ENCODE results near the gene DACT1.

DACT1 gene

DNA sequence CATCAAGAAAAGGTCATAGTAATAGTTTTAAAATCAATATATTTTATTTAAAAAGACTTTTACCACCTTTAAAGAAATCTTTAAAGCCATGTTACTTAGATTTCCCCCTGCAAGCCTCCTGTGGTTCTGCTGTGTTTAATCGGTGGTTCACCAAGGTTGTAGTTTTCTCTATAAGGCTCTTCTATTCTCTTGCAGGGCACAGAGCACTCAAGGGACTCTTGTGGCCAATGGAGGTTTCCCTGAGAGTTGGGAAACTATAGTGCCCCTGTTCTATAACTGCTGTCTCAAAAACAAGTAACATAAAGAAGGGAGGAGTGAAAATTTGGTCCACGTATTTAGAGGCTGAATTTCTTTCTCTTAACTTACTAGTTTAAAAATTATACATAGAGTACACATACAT, 25.0 kb downstream of the DACT1 start:
- Histone ChIP-seq H3K4me3 (ENCODE audit: insufficient read depth, low read depth, low read length, poor library complexity, severe bottlenecking) (no peak overlapping the region), H3K9me3 (ENCODE audit: control insufficient read depth, low read length) (no peaks in the 10 kb centered on the region), H3K27me3 (replicated peaks; ENCODE audit: control insufficient read depth, insufficient read depth, low read length, poor library complexity, severe bottlenecking) (no peaks in the 10 kb centered on the region), H3K27ac (ENCODE audit: insufficient read depth, low read length, poor library complexity, severe bottlenecking) (no peak overlapping the region), H3K4me1 (ENCODE audit: control insufficient read depth, insufficient read depth, low read length, poor library complexity, severe bottlenecking) (no peaks in the 10 kb centered on the region), H3K36me3 (ENCODE audit: control insufficient read depth, insufficient read depth, low read length) (no peaks in the 10 kb centered on the region)
- DNase-seq, result no peak

DNA sequence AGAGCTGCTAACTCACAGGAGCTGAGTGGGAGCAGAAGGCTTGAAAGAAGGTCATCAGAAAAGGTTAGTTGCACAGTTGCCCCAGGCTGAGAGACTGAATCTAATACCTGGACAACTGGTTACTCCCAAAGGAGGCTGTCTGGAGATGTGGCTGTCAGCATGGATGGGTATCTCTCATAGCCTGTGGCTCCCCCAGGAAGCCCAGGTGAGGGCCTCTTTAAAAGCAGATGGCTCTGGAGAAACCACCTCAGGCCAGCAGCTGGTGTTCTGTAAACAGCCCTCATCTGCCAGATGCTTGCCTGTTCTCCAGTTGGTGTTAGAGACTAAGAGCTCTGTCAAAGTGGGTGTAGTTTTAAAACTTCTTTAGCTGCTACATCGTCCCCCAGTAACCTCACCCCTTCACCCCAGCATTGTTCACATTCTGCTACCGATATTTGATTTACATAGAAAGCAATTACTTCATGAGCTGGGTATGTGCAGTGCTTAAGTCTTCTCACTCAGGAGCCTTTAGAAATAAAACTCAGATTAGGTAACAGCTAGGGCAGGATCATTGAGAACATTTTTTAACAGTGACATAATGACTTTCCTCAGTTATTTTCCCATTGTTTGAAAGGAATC, 25.8 kb downstream of the DACT1 start:
- Histone ChIP-seq H3K4me3 (ENCODE audit: insufficient read depth, low read depth, low read length, poor library complexity, severe bottlenecking) (no peak overlapping the region), H3K36me3 (ENCODE audit: control insufficient read depth, insufficient read depth, low read length) (no peaks in the 10 kb centered on the region), H3K9me3 (ENCODE audit: control insufficient read depth, low read length) (no peaks in the 10 kb centered on the region), H3K27ac (ENCODE audit: insufficient read depth, low read length, poor library complexity, severe bottlenecking) (no peak overlapping the region), H3K27me3 (replicated peaks; ENCODE audit: control insufficient read depth, insufficient read depth, low read length, poor library complexity, severe bottlenecking) (no peaks in the 10 kb centered on the region), H3K4me1 (ENCODE audit: control insufficient read depth, insufficient read depth, low read length, poor library complexity, severe bottlenecking) (no peaks in the 10 kb centered on the region)
- DNase-seq, result no peak

GRCh38 chr14:58665773-58666500, 28.2 kb downstream of the DACT1 start:
- Histone ChIP-seq H3K4me1 (ENCODE audit: control insufficient read depth, insufficient read depth, low read length, poor library complexity, severe bottlenecking) (no peaks in the 10 kb centered on the region), H3K9me3 (ENCODE audit: control insufficient read depth, low read length) (no peaks in the 10 kb centered on the region), H3K27me3 (replicated peaks; ENCODE audit: control insufficient read depth, insufficient read depth, low read length, poor library complexity, severe bottlenecking) (no peaks in the 10 kb centered on the region), H3K4me3 (ENCODE audit: insufficient read depth, low read depth, low read length, poor library complexity, severe bottlenecking) (no peak overlapping the region), H3K27ac (ENCODE audit: insufficient read depth, low read length, poor library complexity, severe bottlenecking) (no peak overlapping the region), H3K36me3 (ENCODE audit: control insufficient read depth, insufficient read depth, low read length) (no peaks in the 10 kb centered on the region)
- DNase-seq, result no peak

DNA sequence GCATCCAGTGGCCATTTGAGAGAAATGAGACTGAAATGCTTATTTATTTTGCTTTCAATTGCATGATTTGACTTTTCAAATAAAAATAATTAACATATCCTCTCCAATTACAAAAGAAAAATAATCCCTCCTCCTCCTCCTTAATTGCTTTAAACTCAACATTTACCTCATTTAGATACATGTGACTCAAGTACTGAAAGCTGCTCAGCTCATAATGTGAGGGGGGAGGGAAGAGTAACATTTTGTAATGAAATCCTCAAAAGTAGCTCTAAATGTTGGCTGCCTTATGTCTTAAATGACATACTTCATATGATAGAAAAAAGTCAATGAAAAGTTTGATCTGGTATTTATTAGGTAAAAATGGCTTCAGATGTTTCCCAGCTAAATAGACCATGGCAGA, 29.0 kb downstream of the DACT1 start:
- H3K9me3 ChIP-seq (ENCODE audit: control insufficient read depth, low read length), result no peaks in the 10 kb centered on the region
- no peaks in the 10 kb centered on the region for H3K36me3 ChIP-seq (ENCODE audit: control insufficient read depth, insufficient read depth, low read length)
- H3K4me1 ChIP-seq (ENCODE audit: control insufficient read depth, insufficient read depth, low read length, poor library complexity, severe bottlenecking), result no peaks in the 10 kb centered on the region
- H3K27me3 ChIP-seq (replicated peaks; ENCODE audit: control insufficient read depth, insufficient read depth, low read length, poor library complexity, severe bottlenecking), result no peaks in the 10 kb centered on the region
- no peak for DNase-seq
- H3K27ac ChIP-seq (ENCODE audit: insufficient read depth, low read length, poor library complexity, severe bottlenecking), result no peak overlapping the region
- H3K4me3 ChIP-seq (ENCODE audit: insufficient read depth, low read depth, low read length, poor library complexity, severe bottlenecking), result no peak overlapping the region

DNA sequence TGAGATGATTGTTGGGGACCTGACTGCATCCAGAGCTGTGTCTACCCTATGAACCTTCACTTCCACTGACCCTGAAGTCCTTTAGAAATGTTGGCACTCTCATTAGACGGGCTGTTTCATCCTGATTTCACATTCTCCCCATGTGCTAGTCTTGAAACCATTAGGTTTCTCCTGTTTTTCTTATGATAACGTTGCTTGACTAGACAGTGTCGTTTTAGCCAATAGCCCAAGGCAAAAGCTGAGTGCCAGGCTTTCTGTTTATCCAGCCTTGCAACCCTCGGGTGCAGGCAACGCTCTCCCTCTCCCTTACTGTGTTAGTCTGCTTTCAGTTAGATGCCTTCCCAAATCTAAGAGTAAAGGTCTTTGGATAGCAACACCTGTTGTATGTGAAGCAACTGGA, 30.1 kb downstream of the DACT1 start:
- Histone ChIP-seq H3K27me3 (replicated peaks; ENCODE audit: control insufficient read depth, insufficient read depth, low read length, poor library complexity, severe bottlenecking) (no peaks in the 10 kb centered on the region), H3K36me3 (ENCODE audit: control insufficient read depth, insufficient read depth, low read length) (no peaks in the 10 kb centered on the region), H3K4me1 (ENCODE audit: control insufficient read depth, insufficient read depth, low read length, poor library complexity, severe bottlenecking) (no peaks in the 10 kb centered on the region), H3K4me3 (ENCODE audit: insufficient read depth, low read depth, low read length, poor library complexity, severe bottlenecking) (no peak overlapping the region), H3K9me3 (ENCODE audit: control insufficient read depth, low read length) (no peaks in the 10 kb centered on the region), H3K27ac (ENCODE audit: insufficient read depth, low read length, poor library complexity, severe bottlenecking) (no peak overlapping the region)
- no peak for DNase-seq

DNA sequence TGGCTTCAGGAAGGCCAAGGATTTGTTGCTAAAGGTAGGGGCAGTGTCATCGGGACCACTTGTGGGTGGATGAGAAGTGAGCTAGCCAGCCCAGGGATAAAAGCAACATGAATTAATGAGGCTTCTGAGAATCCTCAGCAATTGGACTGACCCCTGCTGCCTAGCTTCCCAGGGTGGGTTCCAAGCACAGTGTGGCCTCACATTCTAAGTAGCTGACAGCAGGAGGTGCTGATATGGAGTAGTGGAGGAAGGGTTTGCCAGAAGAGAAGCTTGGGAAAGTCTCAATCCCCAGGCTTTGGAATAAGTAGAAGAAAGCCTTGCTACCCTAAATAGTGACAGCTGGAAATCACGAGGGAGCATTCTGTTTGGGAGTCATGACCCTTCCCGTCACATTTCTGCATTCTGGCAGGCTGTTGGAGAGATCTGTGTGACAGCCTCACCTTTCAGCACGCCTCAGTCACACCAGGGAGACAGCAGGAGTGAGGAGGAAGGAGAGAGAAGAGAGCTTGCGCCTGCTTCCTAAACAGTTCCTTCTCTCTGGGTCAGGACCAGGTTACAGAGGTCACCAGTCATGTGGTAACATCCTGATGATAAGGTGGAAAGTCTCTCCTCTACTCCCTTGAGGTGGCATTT, 31.2 kb downstream of the DACT1 start:
- Histone ChIP-seq H3K36me3 (ENCODE audit: control insufficient read depth, insufficient read depth, low read length) (no peaks in the 10 kb centered on the region), H3K27ac (ENCODE audit: insufficient read depth, low read length, poor library complexity, severe bottlenecking) (no peak overlapping the region), H3K4me3 (ENCODE audit: insufficient read depth, low read depth, low read length, poor library complexity, severe bottlenecking) (no peak overlapping the region), H3K9me3 (ENCODE audit: control insufficient read depth, low read length) (no peaks in the 10 kb centered on the region), H3K27me3 (replicated peaks; ENCODE audit: control insufficient read depth, insufficient read depth, low read length, poor library complexity, severe bottlenecking) (no peaks in the 10 kb centered on the region), H3K4me1 (ENCODE audit: control insufficient read depth, insufficient read depth, low read length, poor library complexity, severe bottlenecking) (no peaks in the 10 kb centered on the region)
- DNase-seq, result no peak

GRCh38 chr14:58669556-58670200, 31.9 kb downstream of the DACT1 start:
- Histone ChIP-seq H3K4me3 (ENCODE audit: insufficient read depth, low read depth, low read length, poor library complexity, severe bottlenecking) (no peak overlapping the region), H3K36me3 (ENCODE audit: control insufficient read depth, insufficient read depth, low read length) (no peaks in the 10 kb centered on the region), H3K27me3 (replicated peaks; ENCODE audit: control insufficient read depth, insufficient read depth, low read length, poor library complexity, severe bottlenecking) (no peaks in the 10 kb centered on the region), H3K4me1 (ENCODE audit: control insufficient read depth, insufficient read depth, low read length, poor library complexity, severe bottlenecking) (no peaks in the 10 kb centered on the region), H3K27ac (ENCODE audit: insufficient read depth, low read length, poor library complexity, severe bottlenecking) (no peak overlapping the region), H3K9me3 (ENCODE audit: control insufficient read depth, low read length) (no peaks in the 10 kb centered on the region)
- no peak for DNase-seq

- Histone ChIP-seq H3K27me3 (replicated peaks; ENCODE audit: control insufficient read depth, insufficient read depth, low read length, poor library complexity, severe bottlenecking) (no peaks in the 10 kb centered on the region), H3K9me3 (ENCODE audit: control insufficient read depth, low read length) (no peaks in the 10 kb centered on the region)
Measured at GRCh38 chr14:58671024-58671423, 33.3 kb downstream of the DACT1 start.

GRCh38 chr14:58671436-58671835, 33.7 kb downstream of the DACT1 start:
- Histone ChIP-seq H3K27me3 (replicated peaks; ENCODE audit: control insufficient read depth, insufficient read depth, low read length, poor library complexity, severe bottlenecking) (no peaks in the 10 kb centered on the region), H3K27ac (ENCODE audit: insufficient read depth, low read length, poor library complexity, severe bottlenecking) (no peak overlapping the region), H3K9me3 (ENCODE audit: control insufficient read depth, low read length) (no peaks in the 10 kb centered on the region), H3K36me3 (ENCODE audit: control insufficient read depth, insufficient read depth, low read length) (no peaks in the 10 kb centered on the region), H3K4me1 (ENCODE audit: control insufficient read depth, insufficient read depth, low read length, poor library complexity, severe bottlenecking) (no peaks in the 10 kb centered on the region), H3K4me3 (ENCODE audit: insufficient read depth, low read depth, low read length, poor library complexity, severe bottlenecking) (no peak overlapping the region)
- DNase-seq, result no peak

More at GRCh38 chr14:58671024-58671423, 33.3 kb downstream of the DACT1 start:
- no peaks in the 10 kb centered on the region for H3K36me3 ChIP-seq (ENCODE audit: control insufficient read depth, insufficient read depth, low read length)
- H3K4me1 ChIP-seq (ENCODE audit: control insufficient read depth, insufficient read depth, low read length, poor library complexity, severe bottlenecking), result no peaks in the 10 kb centered on the region
- no peak overlapping the region for H3K4me3 ChIP-seq (ENCODE audit: insufficient read depth, low read depth, low read length, poor library complexity, severe bottlenecking)
- no peak for DNase-seq
- no peak overlapping the region for H3K27ac ChIP-seq (ENCODE audit: insufficient read depth, low read length, poor library complexity, severe bottlenecking)

GRCh38 chr14:58673722-58674121, 36.0 kb downstream of the DACT1 start:
- Histone ChIP-seq H3K4me3 (ENCODE audit: insufficient read depth, low read depth, low read length, poor library complexity, severe bottlenecking) (no peak overlapping the region), H3K4me1 (ENCODE audit: control insufficient read depth, insufficient read depth, low read length, poor library complexity, severe bottlenecking) (no peaks in the 10 kb centered on the region), H3K27ac (ENCODE audit: insufficient read depth, low read length, poor library complexity, severe bottlenecking) (no peak overlapping the region), H3K36me3 (ENCODE audit: control insufficient read depth, insufficient read depth, low read length) (no peaks in the 10 kb centered on the region), H3K27me3 (replicated peaks; ENCODE audit: control insufficient read depth, insufficient read depth, low read length, poor library complexity, severe bottlenecking) (no peaks in the 10 kb centered on the region), H3K9me3 (ENCODE audit: control insufficient read depth, low read length) (no peaks in the 10 kb centered on the region)
- no peak for DNase-seq

Data from effector memory CD4-positive, alpha-beta T cell (primary cell).